Small intestine (tissue), 7 donors: ENCODE results near the gene TYW1B. TPM values are rescaled to one million over a fixed set of nuclear protein-coding genes. Genes with fewer than 3 reads are reported as not detected.
"Not testable (repeated sequence)": the region's sequence is repeated elsewhere in the genome, so short reads cannot be mapped to it uniquely, and the experiment has no call there.

Source experiments
- DNase-seq, 2 donors: peaks; one replicate each; pipeline versions ENCODE4 v3.0.0 to v3.0.0-alpha.2; 2013
- FAIRE-seq: peaks from 2 replicates; lab custom pipeline; 2012; peaks lifted over from hg19 to GRCh38; lab: Jason Lieb, UNC
- H3K27ac ChIP-seq, 3 donors: one replicate each; pipeline ENCODE4 v1.5.1; 2013; ENCODE audit warnings: low read length in 2 of 3, mild to moderate bottlenecking in 2 of 3, control low read depth in 1 of 3, inconsistent platforms in 1 of 3, low read depth in 1 of 3, moderate library complexity in 1 of 3
- H3K27me3 ChIP-seq, 3 donors: one replicate each; pipeline ENCODE4 v1.6.1; 2013; ENCODE audit warnings: low read length in 3 of 3, inconsistent platforms in 1 of 3; ENCODE audit not compliant: control insufficient read depth in 3 of 3, insufficient read depth in 3 of 3
- H3K36me3 ChIP-seq, 3 donors: one replicate each; pipeline ENCODE4 v1.6.1; 2013; ENCODE audit warnings: low read length in 3 of 3, inconsistent platforms in 1 of 3, low read depth in 1 of 3, mild to moderate bottlenecking in 1 of 3, moderate library complexity in 1 of 3; ENCODE audit not compliant: control insufficient read depth in 3 of 3, insufficient read depth in 2 of 3
- H3K4me1 ChIP-seq, 3 donors: one replicate each; pipeline ENCODE4 v1.6.1; 2013; ENCODE audit warnings: low read length in 2 of 3, inconsistent platforms in 1 of 3, low read depth in 1 of 3, mild to moderate bottlenecking in 1 of 3, moderate library complexity in 1 of 3; ENCODE audit not compliant: control insufficient read depth in 3 of 3, insufficient read depth in 2 of 3
- H3K4me3 ChIP-seq, 3 donors: one replicate each; pipeline ENCODE4 v1.5.1; 2013; ENCODE audit warnings: low read length in 3 of 3, control low read depth in 1 of 3, inconsistent platforms in 1 of 3, low read depth in 1 of 3, mild to moderate bottlenecking in 1 of 3, moderate library complexity in 1 of 3
- H3K9me3 ChIP-seq, 2 donors: one replicate each; pipeline ENCODE4 v1.6.1; 2013; ENCODE audit warnings: low read depth in 1 of 2, low read length in 1 of 2; ENCODE audit not compliant: control insufficient read depth in 2 of 2, insufficient read depth in 1 of 2
- WGBS, 3 donors: extraction: QIAGEN DNeasy Blood & Tissue Kit; methylation state at CpG; one replicate each; pipeline ENCODE4 v1.1.7; 2013; 5-methylcytosine and 5-hydroxymethylcytosine counted together
- polyA plus RNA-seq, 4 donors: library from polyadenylated mRNA; stranded (reverse) in 3 of 4; unstranded in 1 of 4; fragments of 200-250 nt in 3 of 4; fragments of 120-200 nt in 1 of 4; gene quantifications; one replicate each; pipeline versions ENCODE4 v1.2.1 to v1.2.3, GENCODE V29; 2013
- donor health status: healthy with polysubstance abuse.
- donor health status: control.
- donor health status: control.
- donor health status: Bipolar disorder and iron deficiency.
- donor health status: healthy.

The TYW1B gene
- polyA plus RNA-seq, 4 donors = 1.1 to 3.9 (median 2.0) TPM

DNA sequence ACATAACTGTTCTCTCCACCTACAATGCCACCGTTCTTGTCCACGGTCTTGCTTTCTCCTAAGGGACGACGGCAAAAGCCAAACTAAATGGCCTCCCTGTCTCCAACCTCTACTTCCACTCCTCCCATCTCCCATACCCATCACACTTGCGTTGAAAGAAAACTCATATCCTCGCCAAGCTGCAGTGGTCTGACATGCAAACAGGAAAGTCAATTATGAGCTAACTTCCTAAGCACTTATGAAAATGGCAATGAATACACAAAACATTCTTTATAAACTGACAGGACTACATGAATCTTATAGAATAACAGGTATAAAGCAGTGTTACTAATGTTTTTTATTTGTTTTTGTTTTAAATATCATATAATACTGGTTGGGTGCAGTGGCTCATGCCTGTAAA, 46.4 kb downstream of the TYW1B start:
- Histone ChIP-seq H3K27me3 (no peaks in the 10 kb centered on the region), H3K4me3 (no peak overlapping the region), H3K27ac (no peak overlapping the region), H3K9me3 (no peaks in the 10 kb centered on the region), H3K36me3 (no peaks in the 10 kb centered on the region), H3K4me1 (no peaks in the 10 kb centered on the region)
- DNase-seq (no peak), FAIRE-seq (no peak)
- 87 to 96% (median 93%) methylated on average over 6 of the region's 6 CpGs for WGBS, 3 donors

DNA sequence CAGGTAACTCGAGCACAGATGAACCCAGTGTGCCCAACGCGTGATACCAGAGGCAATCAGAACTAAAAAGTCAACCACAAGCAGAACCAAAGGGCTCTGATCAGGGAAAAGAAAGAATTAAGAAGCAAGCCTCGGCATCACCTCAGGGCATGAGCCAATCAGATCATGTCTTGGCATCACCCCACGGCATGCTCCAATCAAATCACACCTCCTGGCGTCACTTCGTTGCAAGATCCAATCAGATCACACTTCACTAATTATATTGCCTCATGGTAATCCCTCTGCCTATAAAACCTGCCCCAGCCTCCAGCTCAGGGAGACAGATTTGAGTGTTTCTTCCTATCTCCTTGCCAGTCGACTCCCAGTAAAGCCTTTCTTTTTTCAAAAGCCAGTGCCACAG, 46.8 kb downstream of the TYW1B start:
- FAIRE-seq (no peak), DNase-seq (no peak)

DNA sequence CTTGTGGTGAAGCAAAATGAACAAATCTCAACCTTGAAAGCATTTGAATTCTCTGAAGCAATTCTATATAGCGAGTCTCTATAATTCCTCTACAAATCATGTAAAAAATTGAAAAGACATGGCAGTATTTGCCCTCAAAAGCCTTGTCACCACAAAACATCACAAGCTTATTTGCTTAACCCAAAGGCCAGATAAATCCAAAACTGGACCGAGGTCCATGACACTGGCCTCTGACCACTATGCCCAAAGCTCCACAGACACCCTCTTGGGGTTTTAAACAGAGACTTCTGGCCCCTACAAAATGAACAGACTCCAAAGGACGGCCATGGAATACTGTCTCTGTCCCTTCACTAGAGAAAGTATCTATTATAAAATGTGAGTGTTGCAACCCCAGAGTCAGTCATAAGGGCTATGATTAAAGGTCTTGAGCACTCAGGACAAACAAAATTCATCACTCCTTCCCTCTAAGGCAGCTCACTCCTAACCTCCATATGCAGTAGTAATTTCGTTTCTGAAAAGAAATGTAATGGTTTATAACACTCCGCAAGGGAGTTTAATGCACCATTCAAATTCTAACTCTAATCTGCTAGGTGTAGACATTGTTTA, 47.6 kb downstream of the TYW1B start:
- not testable (repeated sequence) for H3K27ac ChIP-seq, H3K36me3 ChIP-seq, H3K4me3 ChIP-seq, H3K9me3 ChIP-seq, DNase-seq, FAIRE-seq, H3K4me1 ChIP-seq, H3K27me3 ChIP-seq
- 80 to 84% (median 81%) methylated on average over 5 of the region's 5 CpGs for WGBS, 3 donors

More for the DNA sequence above, 46.8 kb downstream of the TYW1B start:
- Histone ChIP-seq H3K27ac (no peak overlapping the region), H3K9me3 (peaks cover 0 to 2% of the 10 kb centered on the region in 2 donors), H3K4me1 (no peaks in the 10 kb centered on the region), H3K36me3 (no peaks in the 10 kb centered on the region), H3K4me3 (no peak overlapping the region), H3K27me3 (no peaks in the 10 kb centered on the region)
- 93 to 97% (median 95%) methylated on average over 8 of the region's 8 CpGs for WGBS, 3 donors

DNA sequence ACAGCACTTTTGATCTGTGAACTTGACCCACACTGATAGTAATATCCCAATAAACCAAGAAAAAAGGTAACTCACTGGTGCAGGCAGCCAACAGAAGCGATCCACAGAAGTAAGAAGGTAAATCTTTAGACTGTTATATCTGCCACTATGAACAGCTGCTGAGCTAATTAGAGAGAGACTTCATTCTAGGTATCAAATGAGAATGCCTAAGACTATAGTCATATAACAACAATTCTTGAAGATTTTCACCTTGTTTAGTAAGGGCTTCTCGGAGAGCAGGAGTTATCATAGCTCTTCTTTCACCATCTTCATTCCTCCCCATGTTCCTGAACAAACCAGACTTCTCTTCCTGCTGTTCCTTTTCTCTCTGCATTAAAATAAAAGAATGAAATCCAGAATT, 50.8 kb downstream of the TYW1B start:
- 91 to 100% (median 100%) methylated on average over 1 to 2 of the region's 2 CpGs for WGBS, 3 donors

DNA sequence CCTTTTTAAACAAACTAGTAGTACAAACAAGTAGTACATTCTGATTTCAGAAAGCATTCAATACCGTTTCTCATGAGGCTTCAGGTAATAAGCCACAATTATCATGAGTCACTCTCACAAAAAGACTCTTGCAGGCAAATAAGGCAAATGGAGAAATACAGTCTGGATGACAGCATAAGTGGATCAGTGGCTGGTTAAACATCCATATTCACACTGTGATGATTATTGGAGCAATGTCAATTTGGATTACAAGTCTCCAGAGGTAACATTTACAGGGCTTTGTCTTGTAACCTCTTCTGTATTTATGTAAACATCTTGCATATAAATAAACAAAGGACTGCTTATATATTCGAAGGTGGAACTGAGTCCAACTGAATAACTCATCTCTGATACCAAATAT, 55.4 kb downstream of the TYW1B start:
- not testable (repeated sequence) for H3K36me3 ChIP-seq, FAIRE-seq, DNase-seq, H3K9me3 ChIP-seq, H3K4me3 ChIP-seq, H3K27ac ChIP-seq, H3K4me1 ChIP-seq, H3K27me3 ChIP-seq
- WGBS, 3 donors = 66 to 88% (median 79%) methylated on average over 1 to 2 of the region's 2 CpGs

More for the DNA sequence above, 50.8 kb downstream of the TYW1B start:
- not testable (repeated sequence) for H3K36me3 ChIP-seq, H3K4me1 ChIP-seq, FAIRE-seq, H3K27me3 ChIP-seq, H3K27ac ChIP-seq, H3K9me3 ChIP-seq, DNase-seq, H3K4me3 ChIP-seq

DNA sequence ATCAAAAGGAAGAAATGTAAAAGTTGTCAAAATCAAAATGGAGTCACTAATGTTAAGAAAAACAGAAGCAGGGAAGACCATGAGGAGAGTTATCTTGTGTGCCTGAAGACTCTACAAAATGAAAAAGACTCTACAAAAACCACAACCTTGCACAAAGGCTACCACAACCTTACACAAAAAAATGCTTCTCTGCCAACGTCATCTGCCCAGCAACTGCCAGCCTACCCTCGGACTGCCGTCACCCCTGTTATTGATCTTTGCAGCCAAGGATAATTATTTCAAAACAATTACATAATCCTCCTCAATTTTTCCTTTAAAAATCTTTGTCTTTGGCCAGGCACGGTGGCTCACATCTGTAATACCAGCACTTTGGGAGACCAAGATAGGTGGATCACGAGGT, 61.0 kb downstream of the TYW1B start:
- 94 to 96% (median 95%) methylated on average over 4 to 5 of the region's 5 CpGs for WGBS, 3 donors
- H3K4me3 ChIP-seq, H3K27me3 ChIP-seq, H3K9me3 ChIP-seq, DNase-seq, H3K27ac ChIP-seq, FAIRE-seq, H3K36me3 ChIP-seq, H3K4me1 ChIP-seq: not testable (repeated sequence)

DNA sequence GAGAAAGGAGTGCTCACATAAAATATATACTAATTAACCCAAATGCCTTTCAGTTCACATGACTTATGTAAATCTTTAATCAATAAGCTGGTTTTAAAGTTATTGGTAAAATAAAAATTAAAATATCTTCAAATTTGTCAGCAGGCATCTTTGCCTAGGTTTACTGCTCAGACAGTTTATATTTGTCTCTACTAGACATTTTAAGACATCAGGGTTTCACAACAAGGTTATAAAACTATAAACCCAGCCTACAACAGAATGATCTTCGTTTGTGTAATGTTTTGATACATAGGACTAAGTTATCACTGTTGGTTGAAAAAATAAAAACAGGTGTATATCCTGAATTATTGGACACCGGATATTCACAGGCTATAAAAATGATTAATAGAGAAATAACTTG, 67.4 kb downstream of the TYW1B start:
- H3K4me3 ChIP-seq = no peak overlapping the region
- no peak overlapping the region for H3K27ac ChIP-seq
- FAIRE-seq (no peak), DNase-seq (no peak)
- WGBS, 3 donors = 83 to 89% (median 86%) methylated on average over 2 of the region's 2 CpGs
- H3K9me3 ChIP-seq = peaks cover 0 to 19% of the 10 kb centered on the region in 2 donors
- H3K27me3 ChIP-seq = no peaks in the 10 kb centered on the region
- peaks cover 0 to 4% (median 3%) of the 10 kb centered on the region in 3 donors for H3K36me3 ChIP-seq
- no peaks in the 10 kb centered on the region for H3K4me1 ChIP-seq

DNA sequence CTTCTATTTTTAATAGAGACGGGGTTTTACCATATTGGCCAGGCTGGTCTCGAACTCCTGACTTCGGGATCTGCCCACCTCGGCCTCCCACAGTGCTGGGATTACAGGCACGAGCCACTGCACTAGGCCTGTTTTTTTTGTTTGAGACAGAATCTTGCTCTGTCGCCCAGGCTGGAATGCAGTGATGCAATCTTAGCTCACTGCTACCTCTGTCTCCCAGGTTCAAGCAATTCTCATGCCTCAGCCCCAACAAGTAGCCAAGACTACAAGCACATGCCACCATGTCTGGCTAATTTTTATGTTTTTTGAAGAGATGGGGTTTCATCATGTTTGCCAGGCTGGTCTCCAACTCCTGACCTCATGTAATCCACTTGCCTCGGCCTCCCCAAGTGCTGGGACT, 73.7 kb downstream of the TYW1B start:
- Histone ChIP-seq H3K9me3 (peaks cover 0 to 19% of the 10 kb centered on the region in 2 donors), H3K27ac (no peak overlapping the region), H3K36me3 (peaks cover 0 to 9% (median 4%) of the 10 kb centered on the region in 3 donors), H3K4me1 (no peaks in the 10 kb centered on the region), H3K27me3 (no peaks in the 10 kb centered on the region), H3K4me3 (no peak overlapping the region)
- WGBS, 3 donors = 93 to 98% (median 94%) methylated on average over 7 of the region's 7 CpGs
- FAIRE-seq (no peak), DNase-seq (no peak)

DNA sequence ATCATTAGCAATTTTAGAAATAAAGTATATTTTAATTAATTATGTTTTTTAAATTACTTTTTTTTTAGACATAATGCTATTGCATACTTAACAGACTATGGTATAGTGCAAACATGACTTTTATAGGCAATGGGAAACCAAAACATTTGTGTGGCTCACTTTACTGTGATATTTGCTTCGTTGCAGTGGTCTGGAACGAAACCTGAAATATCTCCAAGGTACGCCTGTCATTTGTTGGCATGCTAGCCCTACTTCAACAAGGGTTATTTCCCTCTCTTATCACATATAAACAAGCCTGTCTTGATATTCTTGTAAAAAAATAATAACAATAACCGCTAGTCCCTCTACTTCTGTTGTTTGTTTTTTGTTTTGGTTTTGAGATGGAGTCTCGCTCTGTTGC, 74.2 kb downstream of the TYW1B start:
- H3K4me3 ChIP-seq = no peak overlapping the region
- no peak overlapping the region for H3K27ac ChIP-seq
- peaks cover 0 to 15% of the 10 kb centered on the region in 2 donors for H3K9me3 ChIP-seq
- H3K36me3 ChIP-seq = peaks cover 0 to 5% (median 2%) of the 10 kb centered on the region in 3 donors
- H3K27me3 ChIP-seq = no peaks in the 10 kb centered on the region
- no peak for FAIRE-seq
- DNase-seq = no peak
- H3K4me1 ChIP-seq = no peaks in the 10 kb centered on the region
- 81 to 93% (median 91%) methylated on average over 5 of the region's 5 CpGs for WGBS, 3 donors
